HCT116 (cell line): Measurements from ENCODE around the gene CASZ1.

Experiments
- CEBPB ChIP-seq: IDR thresholded peaks from 2 replicates; pipeline ENCODE4 v1.6.1; 2012; ENCODE audit warnings: low read depth
- CTCF ChIP-seq, 3 experiments: fragments of 200-600 bp in 1 of 3; sonication (generic) in 1 of 3; IDR thresholded peaks in 2 of 3; conservative IDR thresholded peaks in 1 of 3; 2 replicates each; pipeline ENCODE4 v1.5.1; 2012 to 2017; ENCODE audit warnings: low read depth in 2 of 3, low read length in 2 of 3, antibody characterized with exemption in 1 of 3, borderline replicate concordance in 1 of 3, control low read depth in 1 of 3, mild to moderate bottlenecking in 1 of 3, mixed read lengths in 1 of 3, mixed run types in 1 of 3, moderate library complexity in 1 of 3; ENCODE audit not compliant: insufficient read depth in 1 of 3
- EZH2 ChIP-seq: fragments of 200-600 bp; sonication (generic); IDR thresholded peaks from 2 replicates; pipeline ENCODE4 v1.6.1; 2017; ENCODE audit warnings: antibody characterized with exemption, mixed run types
- POLR2A ChIP-seq: IDR thresholded peaks from 2 replicates; pipeline ENCODE4 v1.7.0; 2011; ENCODE audit warnings: borderline replicate concordance; ENCODE audit not compliant: insufficient read depth, insufficient read length; ENCODE audit errors: extremely low read depth
- POLR2AphosphoS5 ChIP-seq: IDR thresholded peaks from 2 replicates; pipeline ENCODE4 v1.6.1; 2011; ENCODE audit warnings: mild to moderate bottlenecking, low read depth, low read length, moderate library complexity
- RAD21 ChIP-seq: IDR thresholded peaks from 2 replicates; pipeline ENCODE4 v1.6.1; 2012; ENCODE audit warnings: low read depth, mild to moderate bottlenecking
- SIN3A ChIP-seq: IDR thresholded peaks from 2 replicates; pipeline ENCODE4 v1.6.1; 2012; ENCODE audit warnings: low read depth
- ZBTB33 ChIP-seq: IDR thresholded peaks from 2 replicates; pipeline ENCODE4 v1.6.1; 2011; ENCODE audit warnings: mild to moderate bottlenecking, low read length, moderate library complexity; ENCODE audit not compliant: insufficient replicate concordance; ENCODE audit errors: extremely low read depth
- TF ChIP-seq, protein P1 (sequence below): IDR thresholded peaks from 2 replicates; pipeline ENCODE4 v1.6.1; 2012

- TF ChIP-seq POLR2A (no peak), CEBPB (no peak), CTCF (IDR thresholded peaks at IDR 0.05 in 2 of 3, conservative IDR thresholded peaks at IDR 0.05 in 1 of 3; ENCODE audit: borderline replicate concordance in 1 of 3, insufficient read depth in 1 of 3, low read depth in 2 of 3, low read length in 2 of 3) (no peak), POLR2AphosphoS5 (no peak), ZBTB33 (no peak), SIN3A (no peak), RAD21 (no peak), EZH2 (no peak)
- TF ChIP-seq, protein P1, sequence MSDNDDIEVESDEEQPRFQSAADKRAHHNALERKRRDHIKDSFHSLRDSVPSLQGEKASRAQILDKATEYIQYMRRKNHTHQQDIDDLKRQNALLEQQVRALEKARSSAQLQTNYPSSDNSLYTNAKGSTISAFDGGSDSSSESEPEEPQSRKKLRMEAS = no peak
These were observed 154.5 kb downstream of the CASZ1 start for GRCh38 chr1:10641976-10642375.
